ENCODE measurements around the gene CD27. TPM values are rescaled to one million over a fixed set of nuclear protein-coding genes. Genes with fewer than 3 reads are reported as not detected.
A peak's percentile ranks its signal among the peaks of the same experiment; 100 is the strongest.

Gene CD27
- total RNA-seq, 1 experiment from 2014 or later, result 0.28 TPM

DNA sequence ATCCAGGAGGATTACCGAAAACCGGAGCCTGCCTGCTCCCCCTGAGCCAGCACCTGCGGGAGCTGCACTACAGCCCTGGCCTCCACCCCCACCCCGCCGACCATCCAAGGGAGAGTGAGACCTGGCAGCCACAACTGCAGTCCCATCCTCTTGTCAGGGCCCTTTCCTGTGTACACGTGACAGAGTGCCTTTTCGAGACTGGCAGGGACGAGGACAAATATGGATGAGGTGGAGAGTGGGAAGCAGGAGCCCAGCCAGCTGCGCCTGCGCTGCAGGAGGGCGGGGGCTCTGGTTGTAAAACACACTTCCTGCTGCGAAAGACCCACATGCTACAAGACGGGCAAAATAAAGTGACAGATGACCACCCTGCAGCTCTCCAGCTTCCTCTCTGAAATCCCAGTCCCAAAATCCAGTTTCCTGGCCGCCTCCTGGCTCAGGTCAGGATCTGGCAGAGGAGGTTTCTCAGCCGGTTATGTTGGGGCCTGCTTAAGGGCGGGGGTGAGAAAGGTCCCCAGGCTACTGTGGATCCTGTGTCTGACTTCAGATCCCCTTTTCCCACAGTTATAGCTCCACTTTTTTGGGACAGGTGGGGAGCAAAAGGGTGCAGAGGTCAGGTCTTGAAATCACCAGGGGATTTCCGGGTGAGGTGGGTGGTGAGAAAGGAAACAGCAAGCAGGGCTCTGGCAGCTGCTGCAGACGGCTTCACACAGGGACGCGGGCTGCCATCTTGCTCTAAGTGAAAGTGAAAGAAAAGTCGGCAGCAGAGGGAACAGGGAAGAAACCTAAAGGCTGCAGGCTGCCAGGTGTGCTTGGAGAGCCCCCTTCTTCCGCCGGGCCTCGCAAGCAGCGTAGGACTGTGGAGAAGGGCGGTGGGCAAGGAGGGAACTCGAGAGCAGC is 6.8 kb downstream of the CD27 start, which contains the start of gene TAPBPL:
TSS of gene TAPBPL (plus strand) at position 695 of the 897 bp plus-strand sequence. CDS start 207 bp downstream, outside the sequence.
- ATAC-seq, result peak; percentile 50
- POLR2A ChIA-PET, result interaction anchor here (0.9 to 2.3 kb wide), 5 partner anchors 17 to 115 kb away, joined by 3 to 16 read pairs (median 9); partner anchors contain the start of genes MRPL51, SCNN1A and VAMP1
- H3K4me3 Mint-ChIP-seq, result peak within 1 kb of the TSS; percentile 51
- CTCF ChIA-PET, result interaction anchor here (0.8 to 3.9 kb wide), 8 partner anchors 14 to 463 kb away, joined by 3 to 39 read pairs (median 6); partner anchors contain the start of gene VAMP1
- no peaks in the 10 kb centered on the region for H3K9me3 Mint-ChIP-seq
- no peaks in the 10 kb centered on the region for H3K36me3 Mint-ChIP-seq
- H3K4me1 Mint-ChIP-seq, result peaks cover 39% of the 10 kb centered on the region
- DNase-seq (ENCODE audit: low spot score), result peak; percentile 54
- peak within 1 kb of the TSS; percentile 92 for H3K27ac Mint-ChIP-seq
- no peaks in the 10 kb centered on the region for H3K27me3 Mint-ChIP-seq (ENCODE audit: low read depth)
- TF ChIP-seq, protein P1, sequence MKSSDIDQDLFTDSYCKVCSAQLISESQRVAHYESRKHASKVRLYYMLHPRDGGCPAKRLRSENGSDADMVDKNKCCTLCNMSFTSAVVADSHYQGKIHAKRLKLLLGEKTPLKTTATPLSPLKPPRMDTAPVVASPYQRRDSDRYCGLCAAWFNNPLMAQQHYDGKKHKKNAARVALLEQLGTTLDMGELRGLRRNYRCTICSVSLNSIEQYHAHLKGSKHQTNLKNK (CRISPR knock-in tag; IDR thresholded peaks at IDR 0.05), result no peak
- TF ChIP-seq NR1H2 (CRISPR knock-in tag; IDR thresholded peaks at IDR 0.05) (no peak), NFYB (CRISPR knock-in tag; conservative IDR thresholded peaks at IDR 0.05; ENCODE audit: low read depth) (no peak), NFATC4 (CRISPR knock-in tag; IDR thresholded peaks at IDR 0.05) (no peak), ZNF416 (CRISPR knock-in tag; IDR thresholded peaks at IDR 0.05) (no peak), ZNF317 (CRISPR knock-in tag; IDR thresholded peaks at IDR 0.05; ENCODE audit: borderline replicate concordance, low read depth) (0 out of 2 replicates have a peak, but pooled peaks have one; percentile 16), SMAD4 (CRISPR knock-in tag; IDR thresholded peaks at IDR 0.05) (no peak), TEAD4 (CRISPR knock-in tag; IDR thresholded peaks at IDR 0.05) (no peak), ESRRA (CRISPR knock-in tag; IDR thresholded peaks at IDR 0.05; ENCODE audit: borderline replicate concordance) (no peak), NR3C1 (CRISPR knock-in tag; conservative IDR thresholded peaks at IDR 0.05; ENCODE audit: low read depth) (no peak), NR2C2 (CRISPR knock-in tag; IDR thresholded peaks at IDR 0.05) (no peak), CREM (CRISPR knock-in tag; IDR thresholded peaks at IDR 0.05) (no peak), JUN (CRISPR knock-in tag; IDR thresholded peaks at IDR 0.05) (no peak), ELF4 (CRISPR knock-in tag; IDR thresholded peaks at IDR 0.05; ENCODE audit: low read depth) (no peak), ATF1 (CRISPR knock-in tag; IDR thresholded peaks at IDR 0.05) (no peak), RORB (CRISPR knock-in tag; IDR thresholded peaks at IDR 0.05) (no peak), TP53 (CRISPR knock-in tag; IDR thresholded peaks at IDR 0.05) (no peak), ZNF423 (CRISPR knock-in tag; IDR thresholded peaks at IDR 0.05) (peak; percentile 64; the same call in 1 of the 2 replicates), HMGA2 (CRISPR knock-in tag; IDR thresholded peaks at IDR 0.05) (no peak), GABPB1 (CRISPR knock-in tag; IDR thresholded peaks at IDR 0.05) (peak; percentile 52; the same call in 1 of the 2 replicates)
- TF ChIP-seq, protein P2, sequence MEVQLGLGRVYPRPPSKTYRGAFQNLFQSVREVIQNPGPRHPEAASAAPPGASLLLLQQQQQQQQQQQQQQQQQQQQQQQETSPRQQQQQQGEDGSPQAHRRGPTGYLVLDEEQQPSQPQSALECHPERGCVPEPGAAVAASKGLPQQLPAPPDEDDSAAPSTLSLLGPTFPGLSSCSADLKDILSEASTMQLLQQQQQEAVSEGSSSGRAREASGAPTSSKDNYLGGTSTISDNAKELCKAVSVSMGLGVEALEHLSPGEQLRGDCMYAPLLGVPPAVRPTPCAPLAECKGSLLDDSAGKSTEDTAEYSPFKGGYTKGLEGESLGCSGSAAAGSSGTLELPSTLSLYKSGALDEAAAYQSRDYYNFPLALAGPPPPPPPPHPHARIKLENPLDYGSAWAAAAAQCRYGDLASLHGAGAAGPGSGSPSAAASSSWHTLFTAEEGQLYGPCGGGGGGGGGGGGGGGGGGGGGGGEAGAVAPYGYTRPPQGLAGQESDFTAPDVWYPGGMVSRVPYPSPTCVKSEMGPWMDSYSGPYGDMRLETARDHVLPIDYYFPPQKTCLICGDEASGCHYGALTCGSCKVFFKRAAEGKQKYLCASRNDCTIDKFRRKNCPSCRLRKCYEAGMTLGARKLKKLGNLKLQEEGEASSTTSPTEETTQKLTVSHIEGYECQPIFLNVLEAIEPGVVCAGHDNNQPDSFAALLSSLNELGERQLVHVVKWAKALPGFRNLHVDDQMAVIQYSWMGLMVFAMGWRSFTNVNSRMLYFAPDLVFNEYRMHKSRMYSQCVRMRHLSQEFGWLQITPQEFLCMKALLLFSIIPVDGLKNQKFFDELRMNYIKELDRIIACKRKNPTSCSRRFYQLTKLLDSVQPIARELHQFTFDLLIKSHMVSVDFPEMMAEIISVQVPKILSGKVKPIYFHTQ (CRISPR knock-in tag; IDR thresholded peaks at IDR 0.05), result no peak
- TF ChIP-seq, protein P3, sequence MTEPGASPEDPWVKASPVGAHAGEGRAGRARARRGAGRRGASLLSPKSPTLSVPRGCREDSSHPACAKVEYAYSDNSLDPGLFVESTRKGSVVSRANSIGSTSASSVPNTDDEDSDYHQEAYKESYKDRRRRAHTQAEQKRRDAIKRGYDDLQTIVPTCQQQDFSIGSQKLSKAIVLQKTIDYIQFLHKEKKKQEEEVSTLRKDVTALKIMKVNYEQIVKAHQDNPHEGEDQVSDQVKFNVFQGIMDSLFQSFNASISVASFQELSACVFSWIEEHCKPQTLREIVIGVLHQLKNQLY (CRISPR knock-in tag; IDR thresholded peaks at IDR 0.05), result no peak
- TF ChIP-seq, protein P4, sequence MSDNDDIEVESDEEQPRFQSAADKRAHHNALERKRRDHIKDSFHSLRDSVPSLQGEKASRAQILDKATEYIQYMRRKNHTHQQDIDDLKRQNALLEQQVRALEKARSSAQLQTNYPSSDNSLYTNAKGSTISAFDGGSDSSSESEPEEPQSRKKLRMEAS (CRISPR knock-in tag; IDR thresholded peaks at IDR 0.05), result peak; percentile 49; the same call in 1 of the 2 replicates
- TF ChIP-seq, protein P5, sequence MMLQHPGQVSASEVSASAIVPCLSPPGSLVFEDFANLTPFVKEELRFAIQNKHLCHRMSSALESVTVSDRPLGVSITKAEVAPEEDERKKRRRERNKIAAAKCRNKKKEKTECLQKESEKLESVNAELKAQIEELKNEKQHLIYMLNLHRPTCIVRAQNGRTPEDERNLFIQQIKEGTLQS (CRISPR knock-in tag; conservative IDR thresholded peaks at IDR 0.05), result no peak
- TF ChIP-seq, protein P6, sequence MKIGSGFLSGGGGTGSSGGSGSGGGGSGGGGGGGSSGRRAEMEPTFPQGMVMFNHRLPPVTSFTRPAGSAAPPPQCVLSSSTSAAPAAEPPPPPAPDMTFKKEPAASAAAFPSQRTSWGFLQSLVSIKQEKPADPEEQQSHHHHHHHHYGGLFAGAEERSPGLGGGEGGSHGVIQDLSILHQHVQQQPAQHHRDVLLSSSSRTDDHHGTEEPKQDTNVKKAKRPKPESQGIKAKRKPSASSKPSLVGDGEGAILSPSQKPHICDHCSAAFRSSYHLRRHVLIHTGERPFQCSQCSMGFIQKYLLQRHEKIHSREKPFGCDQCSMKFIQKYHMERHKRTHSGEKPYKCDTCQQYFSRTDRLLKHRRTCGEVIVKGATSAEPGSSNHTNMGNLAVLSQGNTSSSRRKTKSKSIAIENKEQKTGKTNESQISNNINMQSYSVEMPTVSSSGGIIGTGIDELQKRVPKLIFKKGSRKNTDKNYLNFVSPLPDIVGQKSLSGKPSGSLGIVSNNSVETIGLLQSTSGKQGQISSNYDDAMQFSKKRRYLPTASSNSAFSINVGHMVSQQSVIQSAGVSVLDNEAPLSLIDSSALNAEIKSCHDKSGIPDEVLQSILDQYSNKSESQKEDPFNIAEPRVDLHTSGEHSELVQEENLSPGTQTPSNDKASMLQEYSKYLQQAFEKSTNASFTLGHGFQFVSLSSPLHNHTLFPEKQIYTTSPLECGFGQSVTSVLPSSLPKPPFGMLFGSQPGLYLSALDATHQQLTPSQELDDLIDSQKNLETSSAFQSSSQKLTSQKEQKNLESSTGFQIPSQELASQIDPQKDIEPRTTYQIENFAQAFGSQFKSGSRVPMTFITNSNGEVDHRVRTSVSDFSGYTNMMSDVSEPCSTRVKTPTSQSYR (CRISPR knock-in tag; IDR thresholded peaks at IDR 0.05), result 0 out of 2 replicates have a peak, but pooled peaks have one; percentile 43
- TF ChIP-seq, protein P7, sequence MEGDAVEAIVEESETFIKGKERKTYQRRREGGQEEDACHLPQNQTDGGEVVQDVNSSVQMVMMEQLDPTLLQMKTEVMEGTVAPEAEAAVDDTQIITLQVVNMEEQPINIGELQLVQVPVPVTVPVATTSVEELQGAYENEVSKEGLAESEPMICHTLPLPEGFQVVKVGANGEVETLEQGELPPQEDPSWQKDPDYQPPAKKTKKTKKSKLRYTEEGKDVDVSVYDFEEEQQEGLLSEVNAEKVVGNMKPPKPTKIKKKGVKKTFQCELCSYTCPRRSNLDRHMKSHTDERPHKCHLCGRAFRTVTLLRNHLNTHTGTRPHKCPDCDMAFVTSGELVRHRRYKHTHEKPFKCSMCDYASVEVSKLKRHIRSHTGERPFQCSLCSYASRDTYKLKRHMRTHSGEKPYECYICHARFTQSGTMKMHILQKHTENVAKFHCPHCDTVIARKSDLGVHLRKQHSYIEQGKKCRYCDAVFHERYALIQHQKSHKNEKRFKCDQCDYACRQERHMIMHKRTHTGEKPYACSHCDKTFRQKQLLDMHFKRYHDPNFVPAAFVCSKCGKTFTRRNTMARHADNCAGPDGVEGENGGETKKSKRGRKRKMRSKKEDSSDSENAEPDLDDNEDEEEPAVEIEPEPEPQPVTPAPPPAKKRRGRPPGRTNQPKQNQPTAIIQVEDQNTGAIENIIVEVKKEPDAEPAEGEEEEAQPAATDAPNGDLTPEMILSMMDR (IDR thresholded peaks at IDR 0.05), result no peak
- TF ChIP-seq, protein P8, sequence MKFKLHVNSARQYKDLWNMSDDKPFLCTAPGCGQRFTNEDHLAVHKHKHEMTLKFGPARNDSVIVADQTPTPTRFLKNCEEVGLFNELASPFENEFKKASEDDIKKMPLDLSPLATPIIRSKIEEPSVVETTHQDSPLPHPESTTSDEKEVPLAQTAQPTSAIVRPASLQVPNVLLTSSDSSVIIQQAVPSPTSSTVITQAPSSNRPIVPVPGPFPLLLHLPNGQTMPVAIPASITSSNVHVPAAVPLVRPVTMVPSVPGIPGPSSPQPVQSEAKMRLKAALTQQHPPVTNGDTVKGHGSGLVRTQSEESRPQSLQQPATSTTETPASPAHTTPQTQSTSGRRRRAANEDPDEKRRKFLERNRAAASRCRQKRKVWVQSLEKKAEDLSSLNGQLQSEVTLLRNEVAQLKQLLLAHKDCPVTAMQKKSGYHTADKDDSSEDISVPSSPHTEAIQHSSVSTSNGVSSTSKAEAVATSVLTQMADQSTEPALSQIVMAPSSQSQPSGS (CRISPR knock-in tag; IDR thresholded peaks at IDR 0.05; ENCODE audit: borderline replicate concordance, low read depth), result no peak
